Measurements from ENCODE around the gene KIFBP.

DNA sequence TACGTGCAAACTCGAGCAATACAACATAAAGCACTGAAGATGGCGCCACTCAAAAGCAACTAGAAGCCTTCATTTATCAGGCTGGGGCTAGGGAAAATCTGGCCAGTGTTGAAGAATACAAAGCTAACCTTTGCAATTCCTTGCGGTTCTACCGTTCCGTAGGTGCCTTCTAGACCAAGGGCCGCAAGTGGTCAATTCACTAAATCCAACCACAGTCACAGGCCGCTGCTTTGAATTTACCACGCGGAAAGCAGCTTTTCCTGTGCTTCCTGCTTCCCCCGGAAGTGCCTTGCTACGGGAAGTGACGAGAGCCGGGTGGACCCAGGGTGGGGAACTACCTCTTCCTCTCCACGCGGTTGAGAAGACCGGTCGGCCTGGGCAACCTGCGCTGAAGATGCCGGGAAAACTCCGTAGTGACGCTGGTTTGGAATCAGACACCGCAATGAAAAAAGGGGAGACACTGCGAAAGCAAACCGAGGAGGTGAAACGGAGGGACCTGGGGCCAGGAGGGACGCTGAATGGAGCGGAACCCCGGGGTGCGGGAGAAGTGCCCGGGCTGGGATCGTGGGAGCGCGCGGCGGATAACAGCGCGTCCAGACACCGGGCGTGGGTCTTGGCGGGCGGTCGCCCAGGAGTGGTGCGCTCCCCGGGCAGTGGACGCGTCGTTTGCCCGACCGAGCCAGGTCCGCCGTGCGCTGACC is 32.6 kb upstream of the KIFBP start, which contains the start of gene DDX21:
- TF ChIP-seq POLR2AphosphoS5 (IDR thresholded peaks at IDR 0.05) (peak; percentile 94), POLR2A (IDR thresholded peaks at IDR 0.05) (peak; percentile 53 to 70), EP300 (IDR thresholded peaks at IDR 0.05) (no peak)
- TF ChIP-seq, protein P1, sequence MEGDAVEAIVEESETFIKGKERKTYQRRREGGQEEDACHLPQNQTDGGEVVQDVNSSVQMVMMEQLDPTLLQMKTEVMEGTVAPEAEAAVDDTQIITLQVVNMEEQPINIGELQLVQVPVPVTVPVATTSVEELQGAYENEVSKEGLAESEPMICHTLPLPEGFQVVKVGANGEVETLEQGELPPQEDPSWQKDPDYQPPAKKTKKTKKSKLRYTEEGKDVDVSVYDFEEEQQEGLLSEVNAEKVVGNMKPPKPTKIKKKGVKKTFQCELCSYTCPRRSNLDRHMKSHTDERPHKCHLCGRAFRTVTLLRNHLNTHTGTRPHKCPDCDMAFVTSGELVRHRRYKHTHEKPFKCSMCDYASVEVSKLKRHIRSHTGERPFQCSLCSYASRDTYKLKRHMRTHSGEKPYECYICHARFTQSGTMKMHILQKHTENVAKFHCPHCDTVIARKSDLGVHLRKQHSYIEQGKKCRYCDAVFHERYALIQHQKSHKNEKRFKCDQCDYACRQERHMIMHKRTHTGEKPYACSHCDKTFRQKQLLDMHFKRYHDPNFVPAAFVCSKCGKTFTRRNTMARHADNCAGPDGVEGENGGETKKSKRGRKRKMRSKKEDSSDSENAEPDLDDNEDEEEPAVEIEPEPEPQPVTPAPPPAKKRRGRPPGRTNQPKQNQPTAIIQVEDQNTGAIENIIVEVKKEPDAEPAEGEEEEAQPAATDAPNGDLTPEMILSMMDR (IDR thresholded peaks at IDR 0.05), result peak; percentile 26 to 65 (median 53)
